Chondrocyte (in vitro differentiated cells): ENCODE results near the gene MFAP3L. TPM values are rescaled to one million over a fixed set of nuclear protein-coding genes. Genes with fewer than 3 reads are reported as not detected.

Experiments
- DNase-seq: peaks from one replicate; pipeline ENCODE4 v3.0.0; 2021; ENCODE audit warnings: mixed read lengths, low spot score
- H3K27ac Mint-ChIP-seq: one replicate; pipeline ENCODE4 v1.8.0; 2021; ENCODE audit warnings: mild to moderate bottlenecking, moderate library complexity, mixed read lengths; ENCODE audit not compliant: unreplicated experiment
- H3K27me3 Mint-ChIP-seq: 2 replicates; pipeline ENCODE4 v1.8.0; 2021; ENCODE audit warnings: low read depth, mixed read lengths
- H3K36me3 Mint-ChIP-seq: 2 replicates; pipeline ENCODE4 v1.8.0; 2021; ENCODE audit warnings: low read depth, mixed read lengths
- H3K4me1 Mint-ChIP-seq: 2 replicates; pipeline ENCODE4 v1.8.0; 2021; ENCODE audit warnings: low read depth, mild to moderate bottlenecking, mixed read lengths
- H3K4me3 Mint-ChIP-seq: one replicate; pipeline ENCODE4 v1.8.0; 2021; ENCODE audit warnings: mild to moderate bottlenecking, moderate library complexity, mixed read lengths; ENCODE audit not compliant: unreplicated experiment
- H3K9me3 Mint-ChIP-seq: 2 replicates; pipeline ENCODE4 v1.8.0; 2021; ENCODE audit warnings: low read depth, mixed read lengths
- CTCF ChIP-seq: fragments of 200-600 bp; sonication (generic); IDR thresholded peaks from 2 replicates; pipeline ENCODE4 v1.5.0; 2021; ENCODE audit warnings: antibody characterized with exemption, mild to moderate bottlenecking, moderate library complexity
- total RNA-seq: library from RNA; stranded (reverse); gene quantifications from 3 replicates; pipeline ENCODE4 v1.2.1, GENCODE V29; 2021

MFAP3L gene
- total RNA-seq, 1 donor from 2014 or later = 13.1 TPM

GRCh38 chr4:169984173-169984572, 42.0 kb downstream of the MFAP3L start:
- H3K4me3 Mint-ChIP-seq = no peak overlapping the region
- no peaks in the 10 kb centered on the region for H3K9me3 Mint-ChIP-seq
- no peaks in the 10 kb centered on the region for H3K36me3 Mint-ChIP-seq
- DNase-seq = no peak
- H3K27ac Mint-ChIP-seq = no peak overlapping the region
- no peaks in the 10 kb centered on the region for H3K27me3 Mint-ChIP-seq
- H3K4me1 Mint-ChIP-seq = peaks cover 22% of the 10 kb centered on the region
- no peak for TF ChIP-seq CTCF

- no peak for TF ChIP-seq CTCF
- H3K9me3 Mint-ChIP-seq = no peaks in the 10 kb centered on the region
- H3K4me1 Mint-ChIP-seq = peaks cover 10% of the 10 kb centered on the region
- peaks cover 2% of the 10 kb centered on the region for H3K27me3 Mint-ChIP-seq
- no peak overlapping the region for H3K27ac Mint-ChIP-seq
- H3K4me3 Mint-ChIP-seq = no peak overlapping the region
- no peaks in the 10 kb centered on the region for H3K36me3 Mint-ChIP-seq
- no peak for DNase-seq
Observed at GRCh38 chr4:169976951-169977350, 49.2 kb downstream of the MFAP3L start.

- no peaks in the 10 kb centered on the region for H3K9me3 Mint-ChIP-seq
- no peak for TF ChIP-seq CTCF
- H3K36me3 Mint-ChIP-seq = no peaks in the 10 kb centered on the region
- no peak overlapping the region for H3K27ac Mint-ChIP-seq
- no peak overlapping the region for H3K4me3 Mint-ChIP-seq
- DNase-seq = no peak
- H3K27me3 Mint-ChIP-seq = peaks cover 2% of the 10 kb centered on the region
- peaks cover 12% of the 10 kb centered on the region for H3K4me1 Mint-ChIP-seq
Observed at GRCh38 chr4:169975838-169976796, 50.1 kb downstream of the MFAP3L start.

- no peaks in the 10 kb centered on the region for H3K36me3 Mint-ChIP-seq
- peaks cover 2% of the 10 kb centered on the region for H3K27me3 Mint-ChIP-seq
- TF ChIP-seq CTCF = no peak
- H3K4me3 Mint-ChIP-seq = no peak overlapping the region
- no peak overlapping the region for H3K27ac Mint-ChIP-seq
- DNase-seq = no peak
- H3K4me1 Mint-ChIP-seq = peaks cover 13% of the 10 kb centered on the region
- no peaks in the 10 kb centered on the region for H3K9me3 Mint-ChIP-seq
Observed at GRCh38 chr4:169975131-169975837, 50.9 kb downstream of the MFAP3L start.

- Mint-ChIP-seq H3K36me3 (no peaks in the 10 kb centered on the region), H3K27me3 (no peaks in the 10 kb centered on the region), H3K27ac (no peak overlapping the region), H3K4me1 (peaks cover 33% of the 10 kb centered on the region), H3K9me3 (peaks cover 10% of the 10 kb centered on the region), H3K4me3 (no peak overlapping the region)
- no peak for TF ChIP-seq CTCF
- no peak for DNase-seq
Observed at GRCh38 chr4:169971456-169972015, 54.7 kb downstream of the MFAP3L start.
